GM23338 (cell line): ENCODE measurements around the gene ITGA2. TPM values are rescaled to one million over a fixed set of nuclear protein-coding genes. Genes with fewer than 3 reads are reported as not detected.
A peak's percentile ranks its signal among the peaks of the same experiment; 100 is the strongest.

ENCODE experiments used
- ATAC-seq: fragments of 200-7000 bp; cut with Tn5 transposase; 3 replicates; pipeline ENCODE4 v1.9.1; 2020
- DNase-seq: peaks from one replicate; pipeline ENCODE4 v3.0.0-alpha.2; 2015; ENCODE audit warnings: low spot score
- H2AFZ ChIP-seq: fragments of 200-600 bp; sonication (generic); 2 replicates; pipeline ENCODE4 v1.8.0; 2016; ENCODE audit warnings: antibody characterized with exemption, mild to moderate bottlenecking, moderate library complexity
- H3F3A ChIP-seq: fragments of 200-600 bp; sonication (generic); replicated peaks from 2 replicates; pipeline ENCODE4 v1.8.0; 2017; ENCODE audit warnings: antibody characterized with exemption, mixed run types, low read depth
- H3K27ac ChIP-seq: fragments of 200-600 bp; sonication (generic); 2 replicates; pipeline ENCODE4 v1.6.1; 2016; ENCODE audit warnings: low read depth
- H3K27me3 ChIP-seq: fragments of 200-600 bp; sonication (generic); 2 replicates; pipeline ENCODE4 v1.8.0; 2016; ENCODE audit warnings: mild to moderate bottlenecking, mixed run types, moderate library complexity; ENCODE audit not compliant: insufficient read depth
- H3K36me3 ChIP-seq: fragments of 200-600 bp; sonication (generic); 2 replicates; pipeline ENCODE4 v1.8.0; 2016; ENCODE audit warnings: mild to moderate bottlenecking; ENCODE audit not compliant: insufficient read depth
- H3K4me1 ChIP-seq: fragments of 200-600 bp; sonication (generic); 2 replicates; pipeline ENCODE4 v1.8.0; 2016; ENCODE audit warnings: mild to moderate bottlenecking, moderate library complexity; ENCODE audit not compliant: insufficient read depth
- H3K4me2 ChIP-seq: fragments of 200-600 bp; sonication (generic); 2 replicates; pipeline ENCODE4 v1.7.1; 2017; ENCODE audit warnings: mixed run types
- H3K4me3 ChIP-seq: fragments of 200-600 bp; sonication (generic); 2 replicates; pipeline ENCODE4 v1.6.1; 2016; ENCODE audit warnings: mixed run types
- H3K79me2 ChIP-seq: fragments of 200-600 bp; sonication (generic); replicated peaks from 2 replicates; pipeline ENCODE4 v1.8.0; 2017; ENCODE audit warnings: mild to moderate bottlenecking; ENCODE audit not compliant: insufficient read depth
- H3K9me2 ChIP-seq: fragments of 200-600 bp; sonication (generic); 2 replicates; pipeline ENCODE4 v1.8.0; 2017; ENCODE audit not compliant: insufficient read depth
- H4K20me1 ChIP-seq: fragments of 200-600 bp; sonication (generic); replicated peaks from 2 replicates; pipeline ENCODE4 v1.8.0; 2017; ENCODE audit warnings: mild to moderate bottlenecking; ENCODE audit not compliant: insufficient read depth
- H3K27ac Mint-ChIP-seq: 2 replicates; pipeline ENCODE4 v1.8.0; 2020; ENCODE audit warnings: inconsistent platforms, mild to moderate bottlenecking, moderate library complexity, mixed read lengths
- H3K27me3 Mint-ChIP-seq: 3 replicates; pipeline ENCODE4 v1.8.0; 2022; ENCODE audit warnings: low read depth, mild to moderate bottlenecking, moderate library complexity, mixed read lengths, inconsistent platforms; ENCODE audit not compliant: insufficient read depth, poor library complexity
- H3K36me3 Mint-ChIP-seq: 3 replicates; pipeline ENCODE4 v1.8.0; 2021; ENCODE audit warnings: low read depth, mild to moderate bottlenecking, inconsistent platforms, moderate library complexity, mixed read lengths
- H3K4me1 Mint-ChIP-seq: 3 replicates; pipeline ENCODE4 v1.8.0; 2020; ENCODE audit warnings: mild to moderate bottlenecking, inconsistent platforms, mixed read lengths
- H3K4me3 Mint-ChIP-seq: 3 replicates; pipeline ENCODE4 v1.8.0; 2021; ENCODE audit warnings: moderate library complexity, mild to moderate bottlenecking, inconsistent platforms, mixed read lengths
- H3K9me3 Mint-ChIP-seq: 3 replicates; pipeline ENCODE4 v1.8.0; 2020; ENCODE audit warnings: moderate library complexity, mild to moderate bottlenecking, inconsistent platforms, mixed read lengths
- CTCF ChIP-seq, 2 experiments: fragments of 200-600 bp in 1 of 2; sonication (generic) in 1 of 2; conservative IDR thresholded peaks; 2 replicates each; pipeline versions ENCODE4 v1.5.1 to v1.6.1; 2016 to 2017; ENCODE audit warnings: antibody characterized with exemption in 2 of 2, low read depth in 2 of 2, mild to moderate bottlenecking in 2 of 2, moderate library complexity in 1 of 2
- ETS1 ChIP-seq: IDR thresholded peaks from 2 replicates; pipeline ENCODE4 v1.6.1; 2016; ENCODE audit warnings: antibody characterized with exemption
- EZH2 ChIP-seq: fragments of 200-600 bp; sonication (generic); IDR thresholded peaks from one replicate; pipeline ENCODE4 v1.8.0; 2017; ENCODE audit warnings: antibody characterized with exemption, mild to moderate bottlenecking, low read depth; ENCODE audit not compliant: unreplicated experiment
- NANOG ChIP-seq: IDR thresholded peaks from 2 replicates; pipeline ENCODE4 v1.6.1; 2016; ENCODE audit warnings: antibody characterized with exemption, borderline replicate concordance
- POLR2AphosphoS5 ChIP-seq: IDR thresholded peaks from 2 replicates; pipeline ENCODE4 v1.6.1; 2016; ENCODE audit warnings: antibody characterized with exemption, low read depth
- ZNF114 ChIP-seq: fragments of 250-450 bp; sonication (Bioruptor Pico); IDR thresholded peaks from 2 replicates; pipeline ENCODE4 v1.5.0; 2020; ENCODE audit warnings: mild to moderate bottlenecking, moderate library complexity
- long read RNA-seq: library from polyadenylated mRNA; unstranded; transcript quantifications from one replicate; pipeline ENCODE4 v2.0.0, GENCODE V29; 2020; ENCODE audit not compliant: unreplicated experiment
- polyA plus RNA-seq: library from polyadenylated mRNA; unstranded; fragments of >200 nt; fragmentation: Nextera tagmentation; extraction: Ambion mirVana; gene quantifications from 2 replicates; pipeline ENCODE4 v1.2.1, GENCODE V29; 2016
- total RNA-seq: library from RNA; depleted of rRNA; stranded (reverse); fragments of >200 nt; shearing (Covaris generic); gene quantifications from 2 replicates; pipeline ENCODE4 v1.2.3, GENCODE V29; 2014; rRNA removed
- TF ChIP-seq, protein P1 (sequence below): fragments of 250-450 bp; sonication (Bioruptor Pico); IDR thresholded peaks from 2 replicates; pipeline ENCODE4 v1.5.0; 2020; ENCODE audit warnings: mild to moderate bottlenecking, moderate library complexity

Gene ITGA2
- total RNA-seq (6.2 and 7.1 TPM in 2 replicates), polyA plus RNA-seq (1.9 and 2.6 TPM in 2 replicates)
- long read RNA-seq, partial matches to known transcripts = 3 of 4 reads
- long read RNA-seq, other reads (novel, unspliced or antisense) = 1 of 4 reads

GRCh38 chr5:52989025-52989780, at the start of gene ITGA2:
TSS of gene ITGA2 (plus strand) at chr5:52989352. CDS start at chr5:52989469, 117 bp downstream.
- no peaks in the 10 kb centered on the region for H3K36me3 Mint-ChIP-seq
- H3K36me3 ChIP-seq = no peaks in the 10 kb centered on the region
- H3F3A ChIP-seq = no peaks in the 10 kb centered on the region; the same call in 1 of the 2 replicates
- H3K4me3 ChIP-seq = peak within 1 kb of the TSS; percentile 88
- TF ChIP-seq ZNF114 (CRISPR knock-in tag) (no peak), EZH2 (no peak), POLR2AphosphoS5 (peak; percentile 49; the same call in 1 of the 2 replicates), NANOG (no peak), CTCF (conservative IDR thresholded peaks at IDR 0.05; ENCODE audit: low read depth in 2 of 2) (no peak), ETS1 (no peak)
- TF ChIP-seq, protein P1, sequence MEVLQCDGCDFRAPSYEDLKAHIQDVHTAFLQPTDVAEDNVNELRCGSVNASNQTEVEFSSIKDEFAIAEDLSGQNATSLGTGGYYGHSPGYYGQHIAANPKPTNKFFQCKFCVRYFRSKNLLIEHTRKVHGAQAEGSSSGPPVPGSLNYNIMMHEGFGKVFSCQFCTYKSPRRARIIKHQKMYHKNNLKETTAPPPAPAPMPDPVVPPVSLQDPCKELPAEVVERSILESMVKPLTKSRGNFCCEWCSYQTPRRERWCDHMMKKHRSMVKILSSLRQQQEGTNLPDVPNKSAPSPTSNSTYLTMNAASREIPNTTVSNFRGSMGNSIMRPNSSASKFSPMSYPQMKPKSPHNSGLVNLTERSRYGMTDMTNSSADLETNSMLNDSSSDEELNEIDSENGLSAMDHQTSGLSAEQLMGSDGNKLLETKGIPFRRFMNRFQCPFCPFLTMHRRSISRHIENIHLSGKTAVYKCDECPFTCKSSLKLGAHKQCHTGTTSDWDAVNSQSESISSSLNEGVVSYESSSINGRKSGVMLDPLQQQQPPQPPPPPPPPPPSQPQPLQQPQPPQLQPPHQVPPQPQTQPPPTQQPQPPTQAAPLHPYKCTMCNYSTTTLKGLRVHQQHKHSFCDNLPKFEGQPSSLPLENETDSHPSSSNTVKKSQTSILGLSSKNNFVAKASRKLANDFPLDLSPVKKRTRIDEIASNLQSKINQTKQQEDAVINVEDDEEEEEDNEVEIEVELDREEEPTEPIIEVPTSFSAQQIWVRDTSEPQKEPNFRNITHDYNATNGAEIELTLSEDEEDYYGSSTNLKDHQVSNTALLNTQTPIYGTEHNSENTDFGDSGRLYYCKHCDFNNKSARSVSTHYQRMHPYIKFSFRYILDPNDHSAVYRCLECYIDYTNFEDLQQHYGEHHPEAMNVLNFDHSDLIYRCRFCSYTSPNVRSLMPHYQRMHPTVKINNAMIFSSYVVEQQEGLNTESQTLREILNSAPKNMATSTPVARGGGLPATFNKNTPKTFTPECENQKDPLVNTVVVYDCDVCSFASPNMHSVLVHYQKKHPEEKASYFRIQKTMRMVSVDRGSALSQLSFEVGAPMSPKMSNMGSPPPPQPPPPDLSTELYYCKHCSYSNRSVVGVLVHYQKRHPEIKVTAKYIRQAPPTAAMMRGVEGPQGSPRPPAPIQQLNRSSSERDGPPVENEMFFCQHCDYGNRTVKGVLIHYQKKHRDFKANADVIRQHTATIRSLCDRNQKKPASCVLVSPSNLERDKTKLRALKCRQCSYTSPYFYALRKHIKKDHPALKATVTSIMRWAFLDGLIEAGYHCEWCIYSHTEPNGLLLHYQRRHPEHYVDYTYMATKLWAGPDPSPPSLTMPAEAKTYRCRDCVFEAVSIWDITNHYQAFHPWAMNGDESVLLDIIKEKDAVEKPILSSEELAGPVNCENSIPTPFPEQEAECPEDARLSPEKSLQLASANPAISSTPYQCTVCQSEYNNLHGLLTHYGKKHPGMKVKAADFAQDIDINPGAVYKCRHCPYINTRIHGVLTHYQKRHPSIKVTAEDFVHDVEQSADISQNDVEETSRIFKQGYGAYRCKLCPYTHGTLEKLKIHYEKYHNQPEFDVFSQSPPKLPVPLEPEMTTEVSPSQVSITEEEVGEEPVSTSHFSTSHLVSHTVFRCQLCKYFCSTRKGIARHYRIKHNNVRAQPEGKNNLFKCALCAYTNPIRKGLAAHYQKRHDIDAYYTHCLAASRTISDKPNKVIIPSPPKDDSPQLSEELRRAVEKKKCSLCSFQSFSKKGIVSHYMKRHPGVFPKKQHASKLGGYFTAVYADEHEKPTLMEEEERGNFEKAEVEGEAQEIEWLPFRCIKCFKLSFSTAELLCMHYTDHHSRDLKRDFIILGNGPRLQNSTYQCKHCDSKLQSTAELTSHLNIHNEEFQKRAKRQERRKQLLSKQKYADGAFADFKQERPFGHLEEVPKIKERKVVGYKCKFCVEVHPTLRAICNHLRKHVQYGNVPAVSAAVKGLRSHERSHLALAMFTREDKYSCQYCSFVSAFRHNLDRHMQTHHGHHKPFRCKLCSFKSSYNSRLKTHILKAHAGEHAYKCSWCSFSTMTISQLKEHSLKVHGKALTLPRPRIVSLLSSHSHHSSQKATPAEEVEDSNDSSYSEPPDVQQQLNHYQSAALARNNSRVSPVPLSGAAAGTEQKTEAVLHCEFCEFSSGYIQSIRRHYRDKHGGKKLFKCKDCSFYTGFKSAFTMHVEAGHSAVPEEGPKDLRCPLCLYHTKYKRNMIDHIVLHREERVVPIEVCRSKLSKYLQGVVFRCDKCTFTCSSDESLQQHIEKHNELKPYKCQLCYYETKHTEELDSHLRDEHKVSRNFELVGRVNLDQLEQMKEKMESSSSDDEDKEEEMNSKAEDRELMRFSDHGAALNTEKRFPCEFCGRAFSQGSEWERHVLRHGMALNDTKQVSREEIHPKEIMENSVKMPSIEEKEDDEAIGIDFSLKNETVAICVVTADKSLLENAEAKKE (CRISPR knock-in tag) = no peak
- H3K9me2 ChIP-seq = no peaks in the 10 kb centered on the region
- peaks cover 26% of the 10 kb centered on the region for H3K27me3 ChIP-seq
- H3K4me1 ChIP-seq = peaks cover 9% of the 10 kb centered on the region
- peak within 1 kb of the TSS; percentile 85 for H3K4me3 Mint-ChIP-seq
- H3K27ac Mint-ChIP-seq = no peak within 1 kb of the TSS
- peak within 1 kb of the TSS; percentile 94 for H2AFZ ChIP-seq
- H4K20me1 ChIP-seq = no peaks in the 10 kb centered on the region
- H3K79me2 ChIP-seq = no peaks in the 10 kb centered on the region
- H3K27me3 Mint-ChIP-seq = peaks cover 11% of the 10 kb centered on the region
- DNase-seq = peak; percentile 71
- H3K4me2 ChIP-seq = peak within 1 kb of the TSS; percentile 87
- peaks cover 10% of the 10 kb centered on the region; the same call in 2 of the 3 replicates for H3K4me1 Mint-ChIP-seq
- no peak within 1 kb of the TSS for H3K27ac ChIP-seq
- H3K9me3 Mint-ChIP-seq = no peaks in the 10 kb centered on the region
- peak; percentile 85 for ATAC-seq
